Stimulated activated CD8-positive, alpha-beta memory T cell treated with anti-CD3 and anti-CD28 coated beads, Interleukin-4, amount 100 ng/mL, for 48 hours (primary cell): ENCODE measurements around the gene CYB561A3.
A peak's percentile ranks its signal among the peaks of the same experiment; 100 is the strongest.
"Not testable (repeated sequence)": the region's sequence is repeated elsewhere in the genome, so short reads cannot be mapped to it uniquely, and the experiment has no call there.

Experiments used
- DNase-seq: peaks from one replicate; pipeline ENCODE4 v3.0.0-alpha.2; 2020

Gene CYB561A3

GRCh38 chr11:61361741-61362541 lies at the start of gene CYB561A3, which contains the start of gene TMEM138:
Gene CYB561A3 (minus strand): TSS chr11:61361882. CDS start chr11:61356713, 5,169 bp downstream.
Gene TMEM138 (plus strand): TSS chr11:61362374. CDS start chr11:61364391, 2,017 bp downstream.
- peak; percentile 93 for DNase-seq

- DNase-seq = no peak
These were observed 45.5 kb upstream of the CYB561A3 start for GRCh38 chr11:61406991-61407728.

GRCh38 chr11:61406067-61406466 lies 44.4 kb upstream of the CYB561A3 start:
- DNase-seq = no peak

- DNase-seq = no peak
These were observed 43.0 kb upstream of the CYB561A3 start for GRCh38 chr11:61404641-61405040.

GRCh38 chr11:61404103-61404502 lies 42.4 kb upstream of the CYB561A3 start:
- no peak for DNase-seq

GRCh38 chr11:61403658-61404057 lies 42.0 kb upstream of the CYB561A3 start:
- DNase-seq = no peak

- DNase-seq = no peak
These were observed 39.9 kb upstream of the CYB561A3 start for GRCh38 chr11:61401573-61401972.

- DNase-seq = no peak
These were observed 39.5 kb upstream of the CYB561A3 start for GRCh38 chr11:61401173-61401572.

GRCh38 chr11:61392981-61393595 lies 31.4 kb upstream of the CYB561A3 start:
- DNase-seq = peak; percentile 35

GRCh38 chr11:61390161-61390560 lies 28.5 kb upstream of the CYB561A3 start:
- no peak for DNase-seq

- no peak for DNase-seq
These were observed 22.9 kb upstream of the CYB561A3 start for GRCh38 chr11:61384271-61385242.

GRCh38 chr11:61383859-61384258 lies 22.2 kb upstream of the CYB561A3 start:
- not testable (repeated sequence) for DNase-seq

GRCh38 chr11:61380884-61381283 lies 19.2 kb upstream of the CYB561A3 start:
- DNase-seq = no peak

GRCh38 chr11:61378713-61379313 lies 17.1 kb upstream of the CYB561A3 start:
- no peak for DNase-seq

GRCh38 chr11:61377461-61378160 lies 15.9 kb upstream of the CYB561A3 start:
- no peak for DNase-seq

GRCh38 chr11:61375761-61376108 lies 14.1 kb upstream of the CYB561A3 start:
- DNase-seq = no peak

- no peak for DNase-seq
These were observed 11.2 kb upstream of the CYB561A3 start for GRCh38 chr11:61372659-61373420.

GRCh38 chr11:61370349-61371005 lies 8.8 kb upstream of the CYB561A3 start:
- peak; percentile 32 for DNase-seq

GRCh38 chr11:61369372-61370348 lies 8.0 kb upstream of the CYB561A3 start:
- DNase-seq = no peak
